Measurements from ENCODE around the gene MORF4L2.

DNA sequence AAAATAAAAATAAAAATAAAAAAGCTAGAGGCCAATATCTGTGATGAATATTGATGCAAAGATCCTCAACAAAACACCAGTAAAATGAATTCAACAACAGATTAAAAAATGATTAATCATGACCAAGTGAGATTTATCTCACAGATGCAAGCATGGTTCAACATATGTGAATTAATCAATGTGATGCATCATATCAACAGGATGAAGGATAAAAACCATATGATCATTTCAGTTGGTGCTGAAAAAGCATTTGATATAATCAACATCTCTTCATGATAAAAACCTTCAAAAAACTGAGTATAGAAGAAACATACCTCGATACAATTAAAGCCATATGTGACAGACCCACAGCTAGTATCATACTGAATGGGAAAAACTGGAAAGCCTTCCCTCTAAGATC lies 38.9 kb downstream of the MORF4L2 start:
- TF ChIP-seq POLR2A (IDR thresholded peaks at IDR 0.05), result no peak
- no peak for TF ChIP-seq CTCF (IDR thresholded peaks at IDR 0.05)

Measured in transverse colon (tissue), 3 donors.